Sciatic nerve (tissue), 2 donors: Measurements from ENCODE around the gene WASF3. TPM values are rescaled to one million over a fixed set of nuclear protein-coding genes. Genes with fewer than 3 reads are reported as not detected.

Experiments
- ATAC-seq: fragments of 200-7000 bp; cut with Tn5 transposase; one replicate; pipeline ENCODE4 v1.9.1; 2020; ENCODE audit warnings: mild to moderate bottlenecking, moderate library complexity
- DNase-seq: peaks from one replicate; pipeline ENCODE4 v3.0.0-alpha.2; 2020; ENCODE audit warnings: low spot score
- intact Hi-C: fragments of 100-400 bp; cut with DNase I; formaldehyde crosslinking; loops from one replicate; pipeline ENCODE4 v1.14.2; 2022
- total RNA-seq: library from RNA; stranded (reverse); fragmentation: NEBNext Ultra II Directional; extraction: Animal tissue kit (Norgen Biotek cat#: 25700); gene quantifications from one replicate; pipeline ENCODE4 v1.2.1, GENCODE V29; 2021
- donor health status: DM: no; HTN: no; CAD: no.
- donor health status: DM: no; HTN: no; CAD: no.

Gene WASF3
- total RNA-seq, 1 donor from 2014 or later = 33.3 TPM

- ATAC-seq = no peak
- intact Hi-C loops = no loop called here
- DNase-seq = no peak
Measured at GRCh38 chr13:26583662-26584061, 26.2 kb downstream of the WASF3 start.

DNA sequence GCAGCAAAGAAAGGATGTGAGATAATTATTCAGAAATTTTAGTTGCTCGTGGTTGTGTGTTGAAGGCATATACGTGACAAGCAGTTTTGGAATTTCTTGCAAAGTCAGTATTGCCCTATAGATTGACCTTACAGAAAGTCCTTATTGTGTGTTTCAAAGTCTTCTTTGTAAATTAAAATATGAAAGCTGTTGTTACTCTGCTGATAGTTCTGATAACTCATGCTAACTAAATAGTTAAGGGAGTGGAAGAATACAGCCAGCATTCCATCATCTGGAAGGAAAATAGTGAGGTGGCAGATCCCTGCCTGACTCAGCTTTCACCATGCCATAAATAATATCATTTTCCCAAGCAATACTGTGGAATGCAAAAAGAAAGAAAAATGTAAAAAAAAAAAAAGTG lies 27.2 kb downstream of the WASF3 start:
- intact Hi-C loops = no loop called here
- DNase-seq (no peak), ATAC-seq (no peak)

GRCh38 chr13:26585136-26585535 lies 27.7 kb downstream of the WASF3 start:
- intact Hi-C loops = no loop called here
- DNase-seq (no peak), ATAC-seq (no peak)

GRCh38 chr13:26587251-26587650 lies 29.8 kb downstream of the WASF3 start:
- ATAC-seq (no peak), DNase-seq (no peak)
- intact Hi-C loops = no loop called here

GRCh38 chr13:26589226-26589625 lies 31.7 kb downstream of the WASF3 start:
- intact Hi-C loops = no loop called here
- DNase-seq = no peak
- no peak for ATAC-seq

DNA sequence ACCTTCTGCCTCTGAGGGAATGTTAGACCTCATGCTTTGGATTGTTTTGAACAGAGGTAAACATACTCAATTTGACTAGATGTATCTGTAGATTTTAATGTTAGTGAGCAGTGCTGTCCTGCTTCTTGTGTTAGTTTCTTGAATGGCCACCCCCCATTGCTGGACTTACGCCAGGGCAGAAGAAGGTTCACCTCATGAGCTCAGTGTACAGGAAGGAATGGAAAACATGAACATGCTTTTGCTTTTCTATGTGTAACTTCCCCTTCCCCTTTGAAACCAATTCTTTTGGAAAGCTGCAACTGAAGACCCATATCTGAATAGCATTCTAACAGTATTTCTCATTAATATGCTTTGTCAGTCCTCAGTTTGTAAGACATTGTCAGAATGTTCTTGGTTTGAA lies 32.3 kb downstream of the WASF3 start:
- ATAC-seq (no peak), DNase-seq (no peak)
- intact Hi-C loops = no loop called here

- ATAC-seq (no peak), DNase-seq (no peak)
- intact Hi-C loops = no loop called here
Measured at GRCh38 chr13:26590379-26590778, 32.9 kb downstream of the WASF3 start.

DNA sequence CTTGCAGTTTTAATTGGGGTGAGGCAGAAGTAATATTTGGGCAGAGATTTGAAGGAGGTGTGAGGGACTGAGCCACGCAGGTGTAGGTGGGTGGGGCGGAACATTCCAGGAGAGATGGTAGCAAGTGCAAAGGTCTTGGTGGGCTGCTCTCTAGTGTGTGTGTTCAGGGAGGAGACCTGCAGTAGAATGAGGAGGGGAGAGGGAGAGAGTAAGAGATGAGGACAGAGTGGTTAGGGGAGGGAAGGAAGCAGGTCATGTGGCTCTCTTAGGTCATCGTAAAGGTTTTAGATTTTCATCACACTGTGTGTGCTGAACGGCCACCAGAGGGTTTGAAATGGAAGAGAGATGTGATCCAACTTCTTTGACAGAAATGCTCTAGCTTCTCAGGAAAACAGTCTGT lies 33.5 kb downstream of the WASF3 start:
- intact Hi-C loops = no loop called here
- DNase-seq = no peak
- ATAC-seq = no peak

DNA sequence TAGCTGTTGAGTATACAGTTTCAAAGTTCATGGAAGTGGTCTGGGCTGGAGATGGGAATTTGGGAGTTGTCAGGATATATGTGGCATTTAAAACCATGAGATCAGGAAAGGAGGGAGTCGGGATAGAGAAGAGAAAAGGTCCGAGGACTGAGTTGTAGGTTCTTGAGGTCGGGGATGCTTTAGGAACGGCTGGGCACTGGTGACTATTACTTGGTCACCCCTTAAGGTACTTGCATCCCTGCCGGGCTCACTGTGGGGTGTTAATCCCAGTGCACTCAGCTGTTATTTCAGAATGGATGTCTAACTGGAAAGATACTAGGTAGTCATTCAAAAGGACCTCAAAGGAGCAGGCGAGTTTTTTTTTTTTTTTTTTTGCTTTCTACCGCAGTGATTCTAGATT lies 34.2 kb downstream of the WASF3 start:
- DNase-seq = no peak
- intact Hi-C loops = no loop called here
- no peak for ATAC-seq

GRCh38 chr13:26593661-26594060 lies 36.2 kb downstream of the WASF3 start:
- intact Hi-C loops = no loop called here
- DNase-seq = no peak
- ATAC-seq = no peak

- ATAC-seq = no peak
- intact Hi-C loops = no loop called here
- no peak for DNase-seq
Measured at GRCh38 chr13:26594363-26594762, 36.9 kb downstream of the WASF3 start.

DNA sequence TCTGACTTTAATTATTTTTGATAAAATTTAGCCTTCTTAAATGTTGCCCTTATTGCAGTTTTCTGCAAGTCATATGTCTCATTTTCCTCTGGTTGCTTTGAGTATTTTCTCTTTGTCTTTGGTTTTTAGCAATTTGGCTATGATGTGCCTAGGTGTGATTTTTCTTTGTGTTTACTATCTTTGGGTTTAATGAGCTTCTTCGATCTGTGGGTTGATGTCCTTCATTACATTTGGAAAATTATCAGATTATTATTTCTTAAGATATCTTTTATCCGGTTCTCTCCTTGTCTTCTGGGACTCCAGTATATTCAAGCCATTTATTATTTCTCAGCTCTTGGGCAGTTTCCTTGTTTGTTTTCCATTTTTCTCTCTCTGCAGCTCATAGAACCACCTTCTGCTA lies 39.0 kb downstream of the WASF3 start:
- ATAC-seq (no peak), DNase-seq (no peak)
- intact Hi-C loops = loop anchor here (2.0 kb wide), 1 partner anchor 172 kb away; no protein-coding TSS in a partner anchor

GRCh38 chr13:26599403-26599802 lies 41.9 kb downstream of the WASF3 start:
- ATAC-seq (no peak), DNase-seq (no peak)
- intact Hi-C loops = no loop called here

- no peak for DNase-seq
- intact Hi-C loops = no loop called here
- no peak for ATAC-seq
Measured at GRCh38 chr13:26599860-26600259, 42.4 kb downstream of the WASF3 start.

GRCh38 chr13:26600343-26600742 lies 42.9 kb downstream of the WASF3 start:
- ATAC-seq = peak; percentile 41

DNA sequence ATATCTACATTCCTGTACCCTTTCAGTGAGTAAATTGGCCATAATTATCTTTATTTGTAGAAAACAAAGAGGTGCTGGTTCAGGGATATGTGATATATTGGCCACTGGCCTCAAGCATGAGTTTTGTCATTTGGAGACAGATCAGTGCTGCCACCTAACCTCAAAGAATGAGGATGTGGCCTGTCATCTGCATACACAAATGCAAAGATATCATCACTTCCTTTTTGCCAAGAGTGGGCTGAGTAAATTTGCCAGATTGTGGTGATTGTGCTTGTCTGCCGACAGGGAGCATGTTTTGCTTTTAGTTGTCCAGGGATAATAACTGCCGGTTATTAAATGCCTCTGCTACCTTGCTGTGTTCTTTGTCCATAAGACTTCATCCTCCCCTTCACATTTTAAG lies 44.2 kb downstream of the WASF3 start:
- ATAC-seq = no peak
- no peak for DNase-seq
- intact Hi-C loops = no loop called here

More at GRCh38 chr13:26600343-26600742, 42.9 kb downstream of the WASF3 start:
- intact Hi-C loops = no loop called here
- DNase-seq = no peak

DNA sequence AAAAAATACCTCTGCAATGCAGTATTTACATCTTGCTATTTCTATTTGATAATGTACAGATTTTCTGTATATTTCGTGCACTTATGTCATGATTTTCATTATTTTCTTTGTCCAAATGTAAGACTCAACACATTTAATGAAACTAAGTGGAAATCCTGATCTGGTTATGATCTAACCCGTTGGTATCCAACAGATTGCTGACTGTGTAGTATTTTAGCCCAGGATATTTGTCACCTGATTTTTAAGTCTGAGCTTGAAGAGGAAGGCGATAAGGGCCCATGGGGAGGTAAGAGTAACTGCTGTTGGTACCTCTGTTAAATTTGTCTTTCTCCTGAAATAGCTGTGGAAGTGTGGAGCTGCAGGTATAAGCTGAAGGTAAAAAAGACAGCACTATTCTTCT lies 45.3 kb downstream of the WASF3 start:
- no peak for ATAC-seq
- no peak for DNase-seq
- intact Hi-C loops = no loop called here

GRCh38 chr13:26604784-26605545 lies 47.5 kb downstream of the WASF3 start:
- peak; percentile 96 for ATAC-seq
- no peak for DNase-seq
- intact Hi-C loops = no loop called here

- intact Hi-C loops = no loop called here
- ATAC-seq (no peak), DNase-seq (no peak)
Measured at GRCh38 chr13:26605845-26606244, 48.4 kb downstream of the WASF3 start.

DNA sequence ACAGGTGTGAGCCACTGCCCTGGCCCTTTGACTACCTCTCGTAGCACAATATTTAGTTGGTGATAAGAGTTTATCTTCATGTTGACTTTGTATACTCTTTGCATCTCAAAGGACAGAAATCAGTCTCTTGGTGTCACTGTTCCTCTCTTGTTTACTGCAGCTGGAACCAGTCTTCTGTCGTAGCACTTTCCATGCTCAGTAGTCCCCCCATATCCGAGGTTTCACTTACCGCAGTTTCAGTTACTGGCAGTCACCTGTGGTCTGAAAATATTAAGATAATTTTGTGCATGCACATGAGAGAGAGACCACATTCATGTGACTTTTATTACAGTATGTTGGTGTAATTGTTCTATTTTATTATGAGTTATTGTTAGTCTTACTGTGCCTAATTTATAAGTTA lies 49.1 kb downstream of the WASF3 start:
- no peak for ATAC-seq

GRCh38 chr13:26614721-26615120 lies 57.2 kb downstream of the WASF3 start:
- ATAC-seq (no peak), DNase-seq (no peak)
- intact Hi-C loops = no loop called here

More for the DNA sequence above, 49.1 kb downstream of the WASF3 start:
- no peak for DNase-seq
- intact Hi-C loops = no loop called here
